Liver (tissue), 9 donors: ENCODE data around the gene CD244. TPM values are rescaled to one million over a fixed set of nuclear protein-coding genes. Genes with fewer than 3 reads are reported as not detected.

ENCODE experiments used
- DNase-seq: peaks from one replicate; pipeline ENCODE4 v3.0.0-alpha.2; 2017; ENCODE audit warnings: low spot score
- H3K27ac ChIP-seq, 2 donors: one replicate each; pipeline ENCODE4 v1.7.0; 2013; ENCODE audit warnings: inconsistent platforms in 2 of 2, low read length in 2 of 2, control low read depth in 1 of 2, low read depth in 1 of 2, mild to moderate bottlenecking in 1 of 2
- H3K27me3 ChIP-seq, 4 donors: one replicate each; pipeline versions ENCODE4 v1.6.1 to v1.7.0; 2013; ENCODE audit warnings: low read length in 3 of 4, inconsistent platforms in 1 of 4, mild to moderate bottlenecking in 1 of 4, moderate library complexity in 1 of 4; ENCODE audit not compliant: control insufficient read depth in 4 of 4, insufficient read depth in 4 of 4
- H3K36me3 ChIP-seq, 4 donors: one replicate each; pipeline versions ENCODE4 v1.6.1 to v1.7.0; 2013; ENCODE audit warnings: low read length in 3 of 4, mild to moderate bottlenecking in 3 of 4, low read depth in 1 of 4, moderate library complexity in 1 of 4; ENCODE audit not compliant: control insufficient read depth in 4 of 4, insufficient read depth in 3 of 4
- H3K4me1 ChIP-seq, 4 donors: one replicate each; pipeline versions ENCODE4 v1.6.1 to v1.7.0; 2013; ENCODE audit warnings: low read length in 3 of 4, mild to moderate bottlenecking in 3 of 4, moderate library complexity in 1 of 4; ENCODE audit not compliant: control insufficient read depth in 4 of 4, insufficient read depth in 4 of 4
- H3K4me3 ChIP-seq, 3 donors: one replicate each; pipeline versions ENCODE4 v1.6.1 to v1.7.0; 2013; ENCODE audit warnings: low read length in 3 of 3, control low read depth in 1 of 3, low read depth in 1 of 3, mild to moderate bottlenecking in 1 of 3
- H3K9ac ChIP-seq, 2 donors: one replicate each; pipeline ENCODE4 v1.7.0; 2013; ENCODE audit warnings: low read length in 2 of 2, mild to moderate bottlenecking in 2 of 2, moderate library complexity in 2 of 2, control low read depth in 1 of 2, low read depth in 1 of 2
- H3K9me3 ChIP-seq, 4 donors: one replicate each; pipeline versions ENCODE4 v1.6.1 to v1.7.0; 2013; ENCODE audit warnings: low read length in 3 of 4; ENCODE audit not compliant: control insufficient read depth in 4 of 4
- ATF3 ChIP-seq: IDR thresholded peaks from 2 replicates; pipeline ENCODE4 v1.6.1; 2016; ENCODE audit warnings: antibody characterized with exemption
- EGR1 ChIP-seq, 2 donors: IDR thresholded peaks; 2 replicates each; pipeline ENCODE4 v1.6.1; 2016 to 2018; ENCODE audit warnings: antibody characterized with exemption in 2 of 2, low read depth in 2 of 2
- FOXA1 ChIP-seq: IDR thresholded peaks from 2 replicates; pipeline ENCODE4 v1.6.1; 2016; ENCODE audit warnings: antibody characterized with exemption
- FOXA2 ChIP-seq: IDR thresholded peaks from 2 replicates; pipeline ENCODE4 v1.6.1; 2016; ENCODE audit warnings: antibody characterized with exemption
- GABPA ChIP-seq, 2 donors: IDR thresholded peaks in 1 of 2; conservative IDR thresholded peaks in 1 of 2; 2 replicates each; pipeline ENCODE4 v1.6.1; 2016; ENCODE audit warnings: antibody characterized with exemption in 2 of 2, mild to moderate bottlenecking in 1 of 2, moderate library complexity in 1 of 2
- HNF4A ChIP-seq, 2 donors: conservative IDR thresholded peaks; 2 replicates each; pipeline ENCODE4 v1.6.1; 2016; ENCODE audit warnings: antibody characterized with exemption in 2 of 2, mild to moderate bottlenecking in 2 of 2
- HNF4G ChIP-seq: IDR thresholded peaks from 2 replicates; pipeline ENCODE4 v1.6.1; 2016; ENCODE audit warnings: antibody characterized with exemption
- JUND ChIP-seq, 2 donors: IDR thresholded peaks; 2 replicates each; pipeline ENCODE4 v1.6.1; 2016; ENCODE audit warnings: antibody characterized with exemption in 2 of 2
- NR2F2 ChIP-seq: IDR thresholded peaks from 2 replicates; pipeline ENCODE4 v1.6.1; 2016; ENCODE audit warnings: antibody characterized with exemption
- RXRA ChIP-seq, 2 donors: IDR thresholded peaks; 2 replicates each; pipeline ENCODE4 v1.6.1; 2017 to 2018; ENCODE audit warnings: antibody characterized with exemption in 2 of 2, mild to moderate bottlenecking in 1 of 2
- SP1 ChIP-seq: IDR thresholded peaks from 2 replicates; pipeline ENCODE4 v1.6.1; 2018; ENCODE audit warnings: antibody characterized with exemption, mild to moderate bottlenecking
- TAF1 ChIP-seq: conservative IDR thresholded peaks from 2 replicates; pipeline ENCODE4 v1.6.1; 2016; ENCODE audit warnings: antibody characterized with exemption, mild to moderate bottlenecking
- YY1 ChIP-seq: IDR thresholded peaks from 2 replicates; pipeline ENCODE4 v1.6.1; 2016; ENCODE audit warnings: antibody characterized with exemption, mild to moderate bottlenecking
- ZBTB33 ChIP-seq: IDR thresholded peaks from 2 replicates; pipeline ENCODE4 v1.6.1; 2016; ENCODE audit warnings: antibody characterized with exemption
- WGBS: extraction: QIAGEN DNeasy Blood & Tissue Kit; methylation state at CpG from one replicate; pipeline ENCODE4 v1.1.7; 2013; 5-methylcytosine and 5-hydroxymethylcytosine counted together
- polyA plus RNA-seq, 2 donors: library from polyadenylated mRNA; stranded (reverse) in 1 of 2; unstranded in 1 of 2; fragments of 200-250 nt in 1 of 2; fragments of >200 nt in 1 of 2; fragmentation: Nextera tagmentation in 1 of 2; extraction: Ambion mirVana in 1 of 2; gene quantifications; one replicate each; pipeline versions ENCODE4 v1.2.1 to v1.2.3, GENCODE V29; 2013 to 2015
- total RNA-seq, 2 donors: library from RNA; depleted of rRNA; stranded (reverse); fragments of >200 nt; gene quantifications; one replicate each; pipeline ENCODE4 v1.2.3, GENCODE V29; 2014
- TF ChIP-seq, protein P1 (sequence below): IDR thresholded peaks from 2 replicates; pipeline ENCODE4 v1.6.1; 2016; ENCODE audit warnings: antibody characterized with exemption, mild to moderate bottlenecking
- TF ChIP-seq, protein P2 (sequence below): IDR thresholded peaks from 2 replicates; pipeline ENCODE4 v1.6.1; 2016; ENCODE audit warnings: antibody characterized with exemption
- donor health status: healthy.
- donor health status: healthy.
- donor health status: healthy.
- donor health status: healthy.
- donor health status: healthy.

CD244 gene
- total and polyA plus RNA-seq, 4 donors, result 0.85 to 6.6 (median 1.8) TPM

DNA sequence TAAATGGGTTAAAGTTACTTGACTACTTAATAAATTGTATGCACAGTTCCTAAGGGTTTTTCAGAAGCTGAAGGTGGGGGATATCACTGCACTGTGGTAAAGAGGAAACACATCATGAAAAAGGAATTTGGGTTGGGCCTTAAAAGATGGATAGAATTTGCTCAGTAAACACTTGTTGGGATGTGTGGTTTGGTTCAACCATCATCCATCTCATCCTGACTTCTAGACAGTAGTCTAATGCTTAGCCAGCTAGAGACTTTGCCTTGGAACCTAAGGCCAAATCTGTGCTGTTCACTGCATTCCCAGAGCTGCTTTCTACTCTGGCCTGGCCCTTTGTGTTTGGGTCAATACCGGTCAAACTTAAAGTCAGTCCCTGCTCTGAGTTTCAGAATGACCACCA is 36.1 kb downstream of the CD244 start:
- WGBS, result 94% methylated on average over 1 of the region's 1 CpG
- no peaks in the 10 kb centered on the region for H3K9me3 ChIP-seq
- no peak overlapping the region for H3K27ac ChIP-seq
- H3K27me3 ChIP-seq, result no peaks in the 10 kb centered on the region
- TF ChIP-seq, protein P1, sequence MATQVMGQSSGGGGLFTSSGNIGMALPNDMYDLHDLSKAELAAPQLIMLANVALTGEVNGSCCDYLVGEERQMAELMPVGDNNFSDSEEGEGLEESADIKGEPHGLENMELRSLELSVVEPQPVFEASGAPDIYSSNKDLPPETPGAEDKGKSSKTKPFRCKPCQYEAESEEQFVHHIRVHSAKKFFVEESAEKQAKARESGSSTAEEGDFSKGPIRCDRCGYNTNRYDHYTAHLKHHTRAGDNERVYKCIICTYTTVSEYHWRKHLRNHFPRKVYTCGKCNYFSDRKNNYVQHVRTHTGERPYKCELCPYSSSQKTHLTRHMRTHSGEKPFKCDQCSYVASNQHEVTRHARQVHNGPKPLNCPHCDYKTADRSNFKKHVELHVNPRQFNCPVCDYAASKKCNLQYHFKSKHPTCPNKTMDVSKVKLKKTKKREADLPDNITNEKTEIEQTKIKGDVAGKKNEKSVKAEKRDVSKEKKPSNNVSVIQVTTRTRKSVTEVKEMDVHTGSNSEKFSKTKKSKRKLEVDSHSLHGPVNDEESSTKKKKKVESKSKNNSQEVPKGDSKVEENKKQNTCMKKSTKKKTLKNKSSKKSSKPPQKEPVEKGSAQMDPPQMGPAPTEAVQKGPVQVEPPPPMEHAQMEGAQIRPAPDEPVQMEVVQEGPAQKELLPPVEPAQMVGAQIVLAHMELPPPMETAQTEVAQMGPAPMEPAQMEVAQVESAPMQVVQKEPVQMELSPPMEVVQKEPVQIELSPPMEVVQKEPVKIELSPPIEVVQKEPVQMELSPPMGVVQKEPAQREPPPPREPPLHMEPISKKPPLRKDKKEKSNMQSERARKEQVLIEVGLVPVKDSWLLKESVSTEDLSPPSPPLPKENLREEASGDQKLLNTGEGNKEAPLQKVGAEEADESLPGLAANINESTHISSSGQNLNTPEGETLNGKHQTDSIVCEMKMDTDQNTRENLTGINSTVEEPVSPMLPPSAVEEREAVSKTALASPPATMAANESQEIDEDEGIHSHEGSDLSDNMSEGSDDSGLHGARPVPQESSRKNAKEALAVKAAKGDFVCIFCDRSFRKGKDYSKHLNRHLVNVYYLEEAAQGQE, result no peak
- TF ChIP-seq ATF3, result no peak
- TF ChIP-seq GABPA (IDR thresholded peaks at IDR 0.05 in 1 of 2, conservative IDR thresholded peaks at IDR 0.05 in 1 of 2), result no peak
- TF ChIP-seq NR2F2, result no peak
- no peak for TF ChIP-seq FOXA2
- no peak for TF ChIP-seq HNF4G
- TF ChIP-seq ZBTB33, result no peak
- TF ChIP-seq EGR1 (IDR thresholded peaks at IDR 0.05; ENCODE audit: low read depth in 2 of 2), result no peak
- no peak for TF ChIP-seq HNF4A (conservative IDR thresholded peaks at IDR 0.05)
- no peak for TF ChIP-seq FOXA1
- no peak for TF ChIP-seq TAF1
- TF ChIP-seq YY1, result no peak
- TF ChIP-seq, protein P2, sequence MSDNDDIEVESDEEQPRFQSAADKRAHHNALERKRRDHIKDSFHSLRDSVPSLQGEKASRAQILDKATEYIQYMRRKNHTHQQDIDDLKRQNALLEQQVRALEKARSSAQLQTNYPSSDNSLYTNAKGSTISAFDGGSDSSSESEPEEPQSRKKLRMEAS, result no peak
- no peak for TF ChIP-seq SP1
- TF ChIP-seq JUND (IDR thresholded peaks at IDR 0.05), result no peak
- H3K4me1 ChIP-seq, result no peaks in the 10 kb centered on the region
- H3K9ac ChIP-seq, result no peak overlapping the region
- no peak overlapping the region for H3K4me3 ChIP-seq
- DNase-seq, result no peak
- no peaks in the 10 kb centered on the region for H3K36me3 ChIP-seq

- Histone ChIP-seq H3K9me3 (no peaks in the 10 kb centered on the region), H3K36me3 (no peaks in the 10 kb centered on the region), H3K4me1 (no peaks in the 10 kb centered on the region), H3K27ac (no peak overlapping the region), H3K4me3 (no peak overlapping the region), H3K9ac (no peak overlapping the region), H3K27me3 (no peaks in the 10 kb centered on the region)
- peak; percentile 72 for DNase-seq
- TF ChIP-seq TAF1 (no peak), RXRA (IDR thresholded peaks at IDR 0.05) (no peak), NR2F2 (no peak), FOXA1 (no peak), SP1 (no peak), YY1 (no peak), HNF4G (no peak), JUND (IDR thresholded peaks at IDR 0.05) (no peak)
- TF ChIP-seq, protein P1, result no peak
- 90% methylated on average over 3 of the region's 3 CpGs for WGBS
Measured at GRCh38 chr1:160823296-160823695, 39.4 kb downstream of the CD244 start.
